Nephron progenitor cell (in vitro differentiated cells): ENCODE data around the gene NCKAP5.
A peak's percentile ranks its signal among the peaks of the same experiment; 100 is the strongest.

Source experiments
- DNase-seq: peaks from one replicate; pipeline ENCODE4 v3.0.0; 2021
- H3K27ac Mint-ChIP-seq: 2 replicates; pipeline ENCODE4 v1.8.0; 2021; ENCODE audit warnings: mild to moderate bottlenecking, moderate library complexity, mixed read lengths
- H3K27me3 Mint-ChIP-seq: 2 replicates; pipeline ENCODE4 v1.8.0; 2021; ENCODE audit warnings: mild to moderate bottlenecking, low read depth, mixed read lengths; ENCODE audit not compliant: poor library complexity
- H3K36me3 Mint-ChIP-seq: 2 replicates; pipeline ENCODE4 v1.8.0; 2021; ENCODE audit warnings: low read depth, mixed read lengths
- H3K4me1 Mint-ChIP-seq: 2 replicates; pipeline ENCODE4 v1.8.0; 2021; ENCODE audit warnings: mixed read lengths
- H3K4me3 Mint-ChIP-seq: 2 replicates; pipeline ENCODE4 v1.8.0; 2021; ENCODE audit warnings: mild to moderate bottlenecking, moderate library complexity, mixed read lengths
- H3K9me3 Mint-ChIP-seq: 2 replicates; pipeline ENCODE4 v1.8.0; 2021; ENCODE audit warnings: mild to moderate bottlenecking, moderate library complexity, mixed read lengths
- TF ChIP-seq, protein P1 (sequence below): fragments of 200-600 bp; sonication (generic); IDR thresholded peaks from 2 replicates; pipeline ENCODE4 v1.5.0; 2021; ENCODE audit warnings: antibody characterized with exemption

NCKAP5 gene

DNA sequence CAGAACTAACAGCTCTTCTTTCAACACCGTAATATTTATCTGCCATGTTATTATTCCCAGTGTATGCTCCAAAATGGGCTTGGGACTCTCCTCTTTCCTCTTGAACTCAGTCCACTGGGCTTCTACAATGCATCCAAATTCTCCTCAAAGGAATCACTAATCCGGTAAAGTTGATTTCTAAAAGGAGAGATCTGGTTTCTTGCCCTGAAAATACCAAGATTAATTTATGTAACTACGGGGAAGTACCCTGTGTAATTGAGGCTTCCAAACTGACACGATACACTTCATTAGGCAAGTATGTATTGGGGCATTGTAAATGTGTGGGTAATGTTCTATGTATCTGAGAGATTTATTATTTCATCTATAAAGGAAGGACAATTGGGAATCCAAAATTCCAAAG, 5.7 kb downstream of the NCKAP5 start:
- TF ChIP-seq, protein P1, sequence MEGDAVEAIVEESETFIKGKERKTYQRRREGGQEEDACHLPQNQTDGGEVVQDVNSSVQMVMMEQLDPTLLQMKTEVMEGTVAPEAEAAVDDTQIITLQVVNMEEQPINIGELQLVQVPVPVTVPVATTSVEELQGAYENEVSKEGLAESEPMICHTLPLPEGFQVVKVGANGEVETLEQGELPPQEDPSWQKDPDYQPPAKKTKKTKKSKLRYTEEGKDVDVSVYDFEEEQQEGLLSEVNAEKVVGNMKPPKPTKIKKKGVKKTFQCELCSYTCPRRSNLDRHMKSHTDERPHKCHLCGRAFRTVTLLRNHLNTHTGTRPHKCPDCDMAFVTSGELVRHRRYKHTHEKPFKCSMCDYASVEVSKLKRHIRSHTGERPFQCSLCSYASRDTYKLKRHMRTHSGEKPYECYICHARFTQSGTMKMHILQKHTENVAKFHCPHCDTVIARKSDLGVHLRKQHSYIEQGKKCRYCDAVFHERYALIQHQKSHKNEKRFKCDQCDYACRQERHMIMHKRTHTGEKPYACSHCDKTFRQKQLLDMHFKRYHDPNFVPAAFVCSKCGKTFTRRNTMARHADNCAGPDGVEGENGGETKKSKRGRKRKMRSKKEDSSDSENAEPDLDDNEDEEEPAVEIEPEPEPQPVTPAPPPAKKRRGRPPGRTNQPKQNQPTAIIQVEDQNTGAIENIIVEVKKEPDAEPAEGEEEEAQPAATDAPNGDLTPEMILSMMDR = no peak
- Mint-ChIP-seq H3K27ac (no peak overlapping the region), H3K9me3 (no peaks in the 10 kb centered on the region), H3K4me3 (no peak overlapping the region), H3K36me3 (no peaks in the 10 kb centered on the region), H3K27me3 (peaks cover 11% of the 10 kb centered on the region), H3K4me1 (peaks cover 20% of the 10 kb centered on the region)
- no peak for DNase-seq

DNA sequence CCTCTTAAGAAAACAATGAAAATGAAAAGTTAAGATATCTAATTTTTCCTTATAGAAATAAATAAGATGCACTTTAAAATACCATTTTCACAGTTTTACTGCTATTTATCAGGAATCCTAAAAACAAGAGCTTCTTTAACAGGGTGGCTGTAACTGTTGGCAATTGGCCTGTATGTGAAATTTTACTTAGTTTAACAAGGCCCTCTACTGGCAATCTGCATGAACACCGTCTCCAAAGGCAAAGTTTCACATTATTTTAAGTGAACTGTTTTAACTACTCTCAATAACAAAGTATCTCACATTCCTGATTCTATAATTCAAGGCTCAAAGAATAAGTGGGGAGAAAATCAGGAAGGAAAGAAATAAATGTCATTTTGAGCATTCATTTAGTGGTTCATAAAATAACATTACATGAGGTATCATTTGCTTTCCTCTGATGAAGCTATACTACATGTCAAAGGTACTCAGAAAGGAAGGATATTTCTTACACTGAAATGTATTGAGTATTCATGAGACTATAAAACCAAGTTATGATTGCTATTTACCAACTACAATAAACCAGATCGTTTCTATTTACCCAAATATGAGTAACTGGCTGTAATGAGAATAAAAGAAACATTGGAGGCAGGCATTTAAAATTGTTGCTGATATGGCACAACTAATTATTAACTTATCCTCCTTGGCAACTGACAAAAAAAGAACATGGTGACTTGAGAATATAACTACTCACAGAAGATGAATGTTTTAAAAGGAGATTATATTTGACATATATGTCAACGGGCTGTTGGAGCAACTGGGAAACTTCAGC, 7.0 kb downstream of the NCKAP5 start:
- no peak overlapping the region for H3K4me3 Mint-ChIP-seq
- no peaks in the 10 kb centered on the region for H3K9me3 Mint-ChIP-seq
- H3K27ac Mint-ChIP-seq = no peak overlapping the region
- peaks cover 22% of the 10 kb centered on the region for H3K4me1 Mint-ChIP-seq
- no peaks in the 10 kb centered on the region for H3K36me3 Mint-ChIP-seq
- H3K27me3 Mint-ChIP-seq = peaks cover 3% of the 10 kb centered on the region
- TF ChIP-seq, protein P1 = peak; percentile 75
- no peak for DNase-seq

DNA sequence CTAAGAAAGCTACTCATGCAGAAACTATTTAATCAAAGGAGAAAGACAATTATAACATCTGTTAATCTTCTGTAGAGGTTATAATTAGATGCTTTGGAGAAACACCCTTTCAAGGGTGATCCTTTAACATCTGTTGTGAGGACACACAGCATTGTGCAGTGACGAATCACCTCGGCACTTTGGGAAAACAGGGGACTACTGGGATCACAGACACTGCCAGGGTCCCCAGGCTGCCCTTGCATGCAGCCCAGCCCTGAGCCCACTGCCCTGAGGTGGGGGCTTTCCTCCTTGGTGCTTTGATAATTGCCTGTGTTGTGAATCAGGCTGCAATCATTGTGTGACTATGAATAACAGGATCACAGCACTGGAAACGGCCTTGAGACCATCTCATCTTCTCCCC, 10.6 kb downstream of the NCKAP5 start:
- TF ChIP-seq, protein P1 = no peak
- Mint-ChIP-seq H3K27me3 (no peaks in the 10 kb centered on the region), H3K4me3 (no peak overlapping the region), H3K27ac (no peak overlapping the region), H3K4me1 (peaks cover 18% of the 10 kb centered on the region), H3K36me3 (no peaks in the 10 kb centered on the region), H3K9me3 (no peaks in the 10 kb centered on the region)
- no peak for DNase-seq

DNA sequence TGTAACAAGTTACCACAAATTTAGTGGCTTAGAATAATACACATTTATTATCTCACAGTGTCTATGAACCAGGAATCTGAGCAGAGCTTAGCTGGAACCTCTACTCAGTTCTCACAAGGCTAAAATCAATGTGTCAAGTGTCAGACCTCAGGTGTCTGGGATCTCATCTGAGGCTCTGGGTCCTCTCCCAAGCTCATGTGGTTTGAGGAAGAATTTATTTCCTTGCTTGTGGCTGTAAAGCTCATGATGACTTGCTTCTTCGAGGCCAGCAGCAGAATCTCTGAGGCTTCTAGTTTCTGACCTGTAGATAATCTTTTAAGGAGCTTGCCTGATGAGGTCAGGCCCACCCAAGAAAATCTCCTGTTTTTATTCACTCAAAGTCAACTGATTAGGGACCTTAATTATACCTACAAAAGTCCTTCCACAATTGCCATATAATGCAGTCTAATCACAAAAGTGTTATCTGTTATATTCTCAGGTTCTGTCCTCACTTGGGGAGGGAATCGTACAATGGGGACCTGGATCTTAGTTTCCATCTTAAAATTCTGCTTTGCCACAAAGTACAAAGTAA, 14.3 kb downstream of the NCKAP5 start:
- Mint-ChIP-seq H3K9me3 (no peaks in the 10 kb centered on the region), H3K4me1 (peaks cover 18% of the 10 kb centered on the region), H3K4me3 (no peak overlapping the region), H3K27ac (no peak overlapping the region), H3K36me3 (no peaks in the 10 kb centered on the region), H3K27me3 (no peaks in the 10 kb centered on the region)
- DNase-seq = no peak
- TF ChIP-seq, protein P1 = no peak

DNA sequence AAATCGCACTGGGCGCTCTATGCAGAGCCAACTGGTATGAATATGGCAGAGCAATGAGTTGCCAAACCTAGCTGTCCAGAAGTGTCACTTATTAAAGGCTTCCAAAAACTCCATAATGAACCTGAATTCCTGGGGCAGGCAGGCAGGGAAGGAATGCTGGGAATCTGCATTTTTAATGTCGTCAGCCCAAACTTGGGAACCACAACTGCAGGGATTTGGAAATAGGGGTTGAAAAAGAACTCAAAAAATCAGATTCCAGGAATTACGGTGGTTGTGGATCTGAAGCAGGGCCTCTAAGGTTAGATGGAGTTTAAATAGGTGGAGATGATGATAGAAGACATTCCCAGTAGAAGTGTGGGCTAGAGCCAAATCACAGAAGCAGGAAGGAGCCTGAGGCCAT, 15.0 kb downstream of the NCKAP5 start:
- Mint-ChIP-seq H3K4me3 (no peak overlapping the region), H3K36me3 (no peaks in the 10 kb centered on the region)
- TF ChIP-seq, protein P1 = no peak

DNA sequence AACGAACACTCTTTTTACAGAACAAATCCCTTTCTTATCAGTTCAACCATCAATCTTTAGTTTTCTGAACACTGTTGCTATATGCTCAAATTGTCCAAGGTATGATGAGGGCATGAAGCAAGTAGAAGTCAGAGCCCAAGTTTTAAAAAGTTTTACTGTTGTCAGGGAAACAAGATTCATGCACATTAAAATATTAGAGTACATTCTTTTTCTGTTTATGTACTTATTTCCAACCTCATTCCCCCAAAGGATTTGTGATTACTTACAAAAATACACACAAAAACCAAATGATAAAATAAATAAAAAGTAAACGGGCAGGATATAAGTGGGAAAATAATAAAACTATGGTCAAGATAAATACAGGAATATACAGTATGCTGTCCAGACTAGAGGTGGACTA, 15.4 kb downstream of the NCKAP5 start:
- Mint-ChIP-seq H3K4me1 (peaks cover 14% of the 10 kb centered on the region), H3K9me3 (peaks cover 8% of the 10 kb centered on the region), H3K4me3 (no peak overlapping the region), H3K36me3 (no peaks in the 10 kb centered on the region), H3K27me3 (no peaks in the 10 kb centered on the region), H3K27ac (no peak overlapping the region)
- DNase-seq = no peak
- TF ChIP-seq, protein P1 = no peak

More for the DNA sequence above, 15.0 kb downstream of the NCKAP5 start:
- Mint-ChIP-seq H3K9me3 (peaks cover 4% of the 10 kb centered on the region), H3K4me1 (peaks cover 18% of the 10 kb centered on the region), H3K27me3 (no peaks in the 10 kb centered on the region), H3K27ac (no peak overlapping the region)
- DNase-seq = no peak
